Muscle layer of duodenum (tissue), 2 donors: ENCODE measurements around the gene SH3RF3.
"Not testable (repeated sequence)": the region's sequence is repeated elsewhere in the genome, so short reads cannot be mapped to it uniquely, and the experiment has no call there.

Source experiments
- H3K27ac ChIP-seq: one replicate; pipeline ENCODE4 v1.7.0; 2013; ENCODE audit warnings: mild to moderate bottlenecking, low read length
- H3K27me3 ChIP-seq: one replicate; pipeline ENCODE4 v1.7.0; 2013; ENCODE audit warnings: low read depth, mild to moderate bottlenecking, control low read depth, low read length
- H3K36me3 ChIP-seq, 2 donors: one replicate each; pipeline ENCODE4 v1.7.0; 2013; ENCODE audit warnings: low read length in 2 of 2, control low read depth in 1 of 2, mild to moderate bottlenecking in 1 of 2; ENCODE audit not compliant: insufficient read depth in 2 of 2, control insufficient read depth in 1 of 2
- H3K4me1 ChIP-seq, 2 donors: one replicate each; pipeline ENCODE4 v1.7.0; 2013; ENCODE audit warnings: low read length in 2 of 2, mild to moderate bottlenecking in 2 of 2, control low read depth in 1 of 2, moderate library complexity in 1 of 2; ENCODE audit not compliant: insufficient read depth in 2 of 2, control insufficient read depth in 1 of 2
- H3K4me3 ChIP-seq, 2 donors: one replicate each; pipeline ENCODE4 v1.7.0; 2013; ENCODE audit warnings: low read length in 2 of 2, low read depth in 1 of 2, mild to moderate bottlenecking in 1 of 2
- H3K9me3 ChIP-seq, 2 donors: one replicate each; pipeline ENCODE4 v1.7.0; 2013; ENCODE audit warnings: low read length in 2 of 2, control low read depth in 1 of 2, mild to moderate bottlenecking in 1 of 2; ENCODE audit not compliant: control insufficient read depth in 1 of 2
- donor health status: healthy.

SH3RF3 gene

GRCh38 chr2:109150559-109150958 is 21.6 kb downstream of the SH3RF3 start:
- no peaks in the 10 kb centered on the region for H3K36me3 ChIP-seq
- H3K27ac ChIP-seq = no peak overlapping the region
- H3K27me3 ChIP-seq = no peaks in the 10 kb centered on the region
- H3K9me3 ChIP-seq = no peaks in the 10 kb centered on the region
- no peaks in the 10 kb centered on the region for H3K4me1 ChIP-seq
- H3K4me3 ChIP-seq = no peak overlapping the region

- H3K4me3 ChIP-seq = no peak overlapping the region
- H3K36me3 ChIP-seq = no peaks in the 10 kb centered on the region
- H3K4me1 ChIP-seq = no peaks in the 10 kb centered on the region
- H3K27ac ChIP-seq = no peak overlapping the region
- no peaks in the 10 kb centered on the region for H3K27me3 ChIP-seq
- H3K9me3 ChIP-seq = no peaks in the 10 kb centered on the region
Measured at GRCh38 chr2:109151519-109151918, 22.5 kb downstream of the SH3RF3 start.

- no peaks in the 10 kb centered on the region for H3K9me3 ChIP-seq
- no peaks in the 10 kb centered on the region for H3K27me3 ChIP-seq
- H3K27ac ChIP-seq = no peak overlapping the region
- H3K4me3 ChIP-seq = no peak overlapping the region
- no peaks in the 10 kb centered on the region for H3K4me1 ChIP-seq
- H3K36me3 ChIP-seq = no peaks in the 10 kb centered on the region
Measured at GRCh38 chr2:109153005-109153784, 24.2 kb downstream of the SH3RF3 start.

DNA sequence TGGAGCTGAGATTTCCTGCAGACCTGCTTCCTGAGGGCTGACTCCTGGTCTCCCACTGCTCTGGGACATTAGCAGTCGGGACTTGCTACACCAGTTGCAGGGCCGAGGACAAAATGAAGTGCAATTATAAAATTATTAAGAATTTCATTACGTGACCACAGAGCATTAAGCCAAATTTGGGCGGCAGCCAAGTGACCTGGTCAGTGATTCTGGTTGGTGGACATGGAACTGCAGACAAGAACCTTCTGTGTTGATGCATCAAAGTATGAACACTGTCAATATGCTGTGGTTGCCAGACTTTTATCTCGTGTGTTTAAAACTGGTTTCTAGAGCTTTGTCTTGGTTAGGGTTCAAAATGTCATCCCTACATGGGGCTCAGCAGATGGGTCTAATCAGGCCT is 24.8 kb downstream of the SH3RF3 start:
- Histone ChIP-seq H3K36me3 (no peaks in the 10 kb centered on the region), H3K9me3 (no peaks in the 10 kb centered on the region)

DNA sequence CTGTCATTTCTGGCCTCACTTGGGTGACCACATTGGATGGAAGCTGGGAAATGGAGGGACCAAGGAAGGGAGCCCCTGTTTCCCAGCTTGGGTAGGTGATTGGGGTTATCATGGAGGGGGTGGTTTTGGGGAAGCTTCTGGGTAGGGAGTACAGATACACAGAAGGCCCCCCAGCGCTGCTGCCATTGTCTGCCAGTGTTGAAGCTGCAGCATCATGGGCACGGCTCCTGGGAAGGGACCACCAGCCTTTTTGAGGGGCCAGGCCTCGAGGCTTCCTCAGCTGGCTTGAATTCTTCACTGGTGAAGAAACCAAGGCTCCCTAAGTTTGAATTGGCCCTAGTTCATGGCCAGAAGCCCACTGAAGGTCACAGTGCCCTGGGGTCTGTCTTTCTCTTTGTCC is 25.2 kb downstream of the SH3RF3 start:
- H3K36me3 ChIP-seq = no peaks in the 10 kb centered on the region
- H3K9me3 ChIP-seq = no peaks in the 10 kb centered on the region
- no peak overlapping the region for H3K4me3 ChIP-seq
- H3K4me1 ChIP-seq = no peaks in the 10 kb centered on the region
- no peak overlapping the region for H3K27ac ChIP-seq
- H3K27me3 ChIP-seq = no peaks in the 10 kb centered on the region

More for the DNA sequence above, 24.8 kb downstream of the SH3RF3 start:
- no peak overlapping the region for H3K27ac ChIP-seq
- H3K4me3 ChIP-seq = no peak overlapping the region
- no peaks in the 10 kb centered on the region for H3K27me3 ChIP-seq
- no peaks in the 10 kb centered on the region for H3K4me1 ChIP-seq

DNA sequence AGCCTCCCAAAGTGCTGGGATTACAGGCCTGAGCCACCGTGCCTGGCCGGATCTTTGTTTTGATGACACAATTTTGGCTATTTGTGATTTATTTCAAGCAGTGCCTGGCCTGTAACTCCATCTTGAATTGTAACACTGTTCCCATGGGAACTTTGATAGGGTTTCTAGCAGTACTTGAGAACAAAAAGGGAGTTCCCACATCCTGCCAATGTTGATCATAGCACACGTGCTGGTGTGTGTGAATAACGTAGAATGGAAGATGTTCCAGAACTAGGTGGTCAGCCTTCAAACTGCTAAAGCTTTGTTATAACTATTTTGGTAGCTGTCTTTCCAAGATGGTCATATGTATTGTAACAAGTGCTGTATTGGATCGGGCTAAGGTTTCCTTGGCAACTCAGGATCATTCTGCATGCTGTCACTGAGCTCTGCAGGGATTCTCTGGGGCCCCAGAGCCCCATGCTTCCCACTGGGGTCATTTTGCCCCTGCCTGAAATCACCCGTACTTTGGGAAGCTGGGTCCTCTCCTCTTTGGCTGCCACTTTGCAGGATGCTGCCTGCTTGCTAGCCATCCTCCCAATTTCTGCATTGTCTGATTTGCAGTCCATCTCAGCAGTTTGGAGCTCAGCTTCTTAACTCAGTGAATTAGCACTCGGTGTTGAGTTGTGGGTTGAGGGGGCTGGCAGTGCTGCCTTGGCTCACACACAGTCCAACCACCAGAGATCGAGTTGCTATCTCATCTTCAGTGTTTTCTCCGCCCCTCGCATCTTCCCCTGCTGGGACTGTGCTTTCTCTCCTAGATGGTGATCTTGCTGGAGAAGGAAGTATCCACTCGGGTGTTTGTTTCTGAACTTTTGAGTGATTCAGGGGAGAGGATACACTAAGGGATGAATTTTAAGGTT is 26.8 kb downstream of the SH3RF3 start:
- Histone ChIP-seq H3K9me3 (no peaks in the 10 kb centered on the region), H3K4me3 (no peak overlapping the region), H3K27me3 (no peaks in the 10 kb centered on the region), H3K27ac (no peak overlapping the region), H3K4me1 (no peaks in the 10 kb centered on the region), H3K36me3 (no peaks in the 10 kb centered on the region)

DNA sequence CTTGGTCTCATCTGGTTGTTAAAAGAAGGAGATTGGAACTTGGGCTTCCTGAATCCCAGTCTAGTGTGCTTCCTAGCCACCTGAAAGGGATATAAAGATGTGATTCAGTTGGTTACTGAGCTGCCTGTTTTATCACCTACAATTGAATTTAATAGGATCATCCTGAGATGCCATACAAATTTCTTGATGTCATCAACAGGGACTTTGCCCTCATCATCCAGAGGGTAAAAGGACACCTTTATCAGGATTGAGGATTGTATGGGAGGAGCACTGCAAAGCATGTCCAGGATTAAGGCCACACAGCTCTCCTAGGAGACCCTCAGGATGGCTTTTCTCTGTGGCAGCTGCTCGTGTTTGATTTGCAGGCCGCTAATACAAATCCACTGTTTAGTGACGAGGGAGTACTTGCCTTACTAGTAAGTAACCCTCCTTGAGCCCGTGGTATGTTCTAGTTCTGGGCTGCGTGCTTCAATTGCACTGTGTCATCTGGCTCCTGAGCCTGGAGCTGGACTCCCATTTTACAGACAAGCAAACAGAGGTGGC is 28.6 kb downstream of the SH3RF3 start:
- Histone ChIP-seq H3K36me3 (no peaks in the 10 kb centered on the region), H3K27ac (no peak overlapping the region), H3K27me3 (no peaks in the 10 kb centered on the region), H3K4me3 (no peak overlapping the region), H3K9me3 (no peaks in the 10 kb centered on the region), H3K4me1 (no peaks in the 10 kb centered on the region)

DNA sequence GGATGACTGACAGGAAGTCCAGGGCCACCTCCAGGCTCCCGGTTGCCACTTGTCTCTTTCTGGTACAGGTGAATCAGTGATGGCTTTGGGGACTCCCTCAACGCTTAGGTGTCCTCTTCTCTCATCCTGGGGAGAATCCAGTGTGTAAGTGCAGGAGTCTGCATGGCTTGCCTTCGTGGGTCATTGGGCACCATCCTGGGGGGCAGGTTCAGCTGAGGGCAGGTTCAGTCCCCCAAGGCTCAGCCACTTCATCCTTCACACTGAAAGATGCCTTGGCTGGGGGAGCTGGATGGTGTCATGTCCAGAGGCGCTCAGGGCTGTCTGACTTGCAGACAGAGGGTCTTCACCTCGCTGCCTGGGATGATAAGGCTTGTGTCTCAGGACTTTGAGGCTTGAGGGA is 29.2 kb downstream of the SH3RF3 start:
- H3K27ac ChIP-seq = no peak overlapping the region
- H3K36me3 ChIP-seq = no peaks in the 10 kb centered on the region
- no peaks in the 10 kb centered on the region for H3K9me3 ChIP-seq
- H3K4me1 ChIP-seq = peaks cover 0 to 3% of the 10 kb centered on the region in 2 donors
- no peaks in the 10 kb centered on the region for H3K27me3 ChIP-seq
- H3K4me3 ChIP-seq = no peak overlapping the region

- Histone ChIP-seq H3K27ac (no peak overlapping the region), H3K36me3 (no peaks in the 10 kb centered on the region), H3K4me3 (no peak overlapping the region), H3K4me1 (peaks cover 0 to 3% of the 10 kb centered on the region in 2 donors), H3K27me3 (no peaks in the 10 kb centered on the region), H3K9me3 (no peaks in the 10 kb centered on the region)
Measured at GRCh38 chr2:109159096-109159495, 30.1 kb downstream of the SH3RF3 start.

GRCh38 chr2:109160714-109161440 is 31.9 kb downstream of the SH3RF3 start:
- Histone ChIP-seq H3K27me3 (no peaks in the 10 kb centered on the region), H3K9me3 (no peaks in the 10 kb centered on the region), H3K27ac (no peak overlapping the region), H3K4me3 (no peak overlapping the region), H3K36me3 (no peaks in the 10 kb centered on the region), H3K4me1 (peaks cover 4 to 10% of the 10 kb centered on the region in 2 donors)

DNA sequence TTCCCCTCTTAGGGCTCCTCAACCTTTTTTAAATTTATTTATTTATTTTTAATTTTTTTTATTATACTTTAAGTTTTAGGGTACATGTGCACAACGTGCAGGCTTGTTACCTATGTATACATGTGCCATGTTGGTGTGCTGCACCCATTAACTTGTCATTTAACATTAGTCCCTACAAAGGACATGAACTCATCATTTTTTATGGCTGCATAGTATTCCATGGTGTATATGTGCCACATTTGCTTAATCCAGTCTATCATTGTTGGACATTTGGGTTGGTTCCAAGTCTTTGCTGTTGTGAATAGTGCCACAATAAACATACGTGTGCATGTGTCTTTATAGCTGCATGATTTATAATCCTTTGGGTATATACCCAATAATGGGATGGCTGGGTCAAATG is 33.4 kb downstream of the SH3RF3 start:
- H3K4me3 ChIP-seq, H3K36me3 ChIP-seq, H3K9me3 ChIP-seq, H3K27me3 ChIP-seq, H3K27ac ChIP-seq: not testable (repeated sequence)
- H3K4me1 ChIP-seq = peaks cover 4 to 10% of the 10 kb centered on the region in 2 donors
